Fibroblast of lung (primary cell): ENCODE results near the gene CYP4F3.

Experiments
- CTCF ChIP-seq, 2 donors: IDR thresholded peaks in 1 of 2; conservative IDR thresholded peaks in 1 of 2; 1 replicate in 1 of 2; 2 replicates in 1 of 2; pipeline ENCODE4 v1.5.1; 2011 to 2012; ENCODE audit warnings: low read length in 2 of 2, control low read depth in 1 of 2, inconsistent platforms in 1 of 2, low read depth in 1 of 2, mild to moderate bottlenecking in 1 of 2
- EZH2 ChIP-seq: IDR thresholded peaks from 2 replicates; pipeline ENCODE4 v1.5.1; 2012; ENCODE audit warnings: low read length, control low read depth, mild to moderate bottlenecking; ENCODE audit errors: missing control alignments

DNA sequence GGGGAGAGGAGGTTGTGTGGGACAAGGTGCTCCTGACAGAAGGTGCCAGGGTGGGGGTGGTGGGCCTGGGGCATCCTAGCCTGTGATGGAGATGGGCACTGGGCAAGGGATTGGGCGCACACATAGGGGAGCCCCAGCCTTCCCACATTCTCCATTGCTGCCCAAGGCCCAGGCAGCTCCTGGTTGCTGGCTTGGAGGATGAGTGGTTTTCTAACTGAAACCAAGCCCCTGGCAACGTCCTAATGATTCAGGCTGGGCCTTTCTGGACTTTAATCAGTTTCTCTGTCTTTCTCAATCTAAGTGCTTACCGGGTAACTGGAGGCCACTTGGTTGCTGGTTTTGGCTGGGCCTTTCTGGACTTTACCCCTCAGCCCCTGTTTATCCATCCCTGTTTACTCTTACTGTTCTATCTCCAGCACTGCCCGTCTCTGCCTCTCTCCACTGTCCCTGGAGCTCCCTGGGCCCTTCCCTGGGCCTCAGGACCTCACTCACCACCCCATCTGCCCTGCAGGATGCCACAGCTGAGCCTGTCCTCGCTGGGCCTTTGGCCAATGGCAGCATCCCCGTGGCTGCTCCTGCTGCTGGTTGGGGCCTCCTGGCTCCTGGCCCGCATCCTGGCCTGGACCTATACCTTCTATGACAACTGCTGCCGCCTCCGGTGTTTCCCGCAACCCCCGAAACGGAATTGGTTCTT, 354 bp downstream of the CYP4F3 start:
- TF ChIP-seq CTCF (conservative IDR thresholded peaks at IDR 0.05 in 1 of 2, IDR thresholded peaks at IDR 0.05 in 1 of 2; ENCODE audit: low read depth in 1 of 2, low read length in 2 of 2) (no peak), EZH2 (no peak)
